ENCODE data around the gene SLC26A6. TPM values are rescaled to one million over a fixed set of nuclear protein-coding genes. Genes with fewer than 3 reads are reported as not detected.

The SLC26A6 gene
- total RNA-seq, 2 donors from 2014 or later: 18.4 to 30.0 TPM

- intact Hi-C loops (cut with DNase I): no loop called here
- Histone ChIP-seq H3K36me3 (no peaks in the 10 kb centered on the region), H3K27me3 (replicated peaks; ENCODE audit: insufficient read depth) (no peaks in the 10 kb centered on the region), H3K4me3 (peak overlapping the region in 1 of 2 donors; percentile 31), H3K9me3 (no peaks in the 10 kb centered on the region), H3K27ac (no peak overlapping the region), H3K4me1 (replicated peaks) (no peaks in the 10 kb centered on the region)
- DNase-seq (ENCODE audit: low spot score): no peak
- TF ChIP-seq CTCF (IDR thresholded peaks at IDR 0.05) (no peak), POLR2AphosphoS5 (IDR thresholded peaks at IDR 0.05) (no peak), POLR2A (IDR thresholded peaks at IDR 0.05) (no peak)
- 55% methylated on average over 60 of the region's 61 CpGs for WGBS
Measured at GRCh38 chr3:48660800-48661400, 25.6 kb upstream of the SLC26A6 start.

GRCh38 chr3:48656841-48657281, 21.6 kb upstream of the SLC26A6 start:
- H3K4me3 ChIP-seq: peak overlapping the region; percentile 47 to 54
- H3K27me3 ChIP-seq (replicated peaks; ENCODE audit: insufficient read depth): no peaks in the 10 kb centered on the region
- H3K27ac ChIP-seq: peak overlapping the region; percentile 68 to 74
- WGBS: 61% methylated on average over 33 of the region's 45 CpGs
- intact Hi-C loops (cut with DNase I): no loop called here
- H3K4me1 ChIP-seq (replicated peaks): no peaks in the 10 kb centered on the region
- no peak for TF ChIP-seq POLR2AphosphoS5 (IDR thresholded peaks at IDR 0.05)
- DNase-seq (ENCODE audit: low spot score): no peak
- H3K9me3 ChIP-seq: no peaks in the 10 kb centered on the region
- no peaks in the 10 kb centered on the region for H3K36me3 ChIP-seq

GRCh38 chr3:48656061-48656840, 21.0 kb upstream of the SLC26A6 start:
- no peaks in the 10 kb centered on the region for H3K36me3 ChIP-seq
- H3K9me3 ChIP-seq: no peaks in the 10 kb centered on the region
- DNase-seq (ENCODE audit: low spot score): peak; percentile 69
- peak overlapping the region; percentile 68 to 74 for H3K27ac ChIP-seq
- intact Hi-C loops (cut with DNase I): no loop called here
- no peaks in the 10 kb centered on the region for H3K4me1 ChIP-seq (replicated peaks)
- H3K4me3 ChIP-seq: peak overlapping the region; percentile 47 to 54
- 3% methylated on average over 74 of the region's 94 CpGs for WGBS
- TF ChIP-seq CTCF (IDR thresholded peaks at IDR 0.05) (peak; percentile 29 to 93 (median 74)), POLR2A (IDR thresholded peaks at IDR 0.05) (no peak), POLR2AphosphoS5 (IDR thresholded peaks at IDR 0.05) (peak; percentile 64)
- H3K27me3 ChIP-seq (replicated peaks; ENCODE audit: insufficient read depth): no peaks in the 10 kb centered on the region

DNA sequence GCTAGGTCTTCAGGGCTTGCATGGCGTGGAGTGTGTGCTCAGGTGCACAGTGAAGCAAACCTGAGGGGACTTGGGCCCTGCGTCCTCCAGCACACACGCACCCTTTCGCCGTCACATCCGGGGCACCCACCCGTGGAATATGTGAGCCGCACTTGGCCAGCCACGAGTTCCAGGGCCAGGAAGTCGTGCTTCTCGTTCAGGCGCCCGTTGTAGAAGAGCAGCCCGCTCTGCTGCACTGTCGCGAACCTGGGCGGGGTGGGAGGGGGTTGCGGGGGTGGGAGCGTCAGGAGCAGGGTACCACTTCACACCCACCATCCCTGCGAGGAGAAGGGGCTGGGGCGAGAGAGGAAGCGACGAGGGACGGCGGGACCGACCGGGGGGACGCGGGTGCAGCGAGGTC, 20.3 kb upstream of the SLC26A6 start:
- TF ChIP-seq POLR2AphosphoS5 (IDR thresholded peaks at IDR 0.05): no peak
- TF ChIP-seq POLR2A (IDR thresholded peaks at IDR 0.05): no peak
- no peak for TF ChIP-seq CTCF (IDR thresholded peaks at IDR 0.05)
- H3K27ac ChIP-seq: peak overlapping the region; percentile 68 to 74
- peak overlapping the region; percentile 47 to 54 for H3K4me3 ChIP-seq
- WGBS: 15% methylated on average over 30 of the region's 30 CpGs
- no peaks in the 10 kb centered on the region for H3K4me1 ChIP-seq (replicated peaks)
- DNase-seq (ENCODE audit: low spot score): no peak
- intact Hi-C loops (cut with DNase I): no loop called here
- no peaks in the 10 kb centered on the region for H3K9me3 ChIP-seq
- no peaks in the 10 kb centered on the region for H3K36me3 ChIP-seq
- no peaks in the 10 kb centered on the region for H3K27me3 ChIP-seq (replicated peaks; ENCODE audit: insufficient read depth)

DNA sequence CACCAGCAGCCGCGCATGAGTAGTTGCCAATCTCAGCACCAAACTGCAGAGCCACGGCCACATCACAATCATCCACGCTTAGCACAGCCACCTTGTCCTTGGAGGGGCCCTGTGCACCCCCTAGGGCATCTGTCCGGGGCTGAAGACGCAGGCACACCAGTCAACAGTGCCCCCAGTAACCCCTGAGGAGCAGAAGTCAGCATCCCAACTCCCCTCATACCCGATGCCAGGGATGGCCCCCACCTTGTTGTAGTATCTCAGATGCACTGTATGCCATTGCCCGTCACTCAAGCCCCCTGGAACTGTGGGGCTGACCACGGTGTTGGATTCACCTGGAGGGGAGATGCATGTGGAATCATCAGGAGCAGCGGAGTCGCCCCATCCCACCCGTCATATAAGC, 19.8 kb upstream of the SLC26A6 start:
- TF ChIP-seq CTCF (IDR thresholded peaks at IDR 0.05) (no peak), POLR2AphosphoS5 (IDR thresholded peaks at IDR 0.05) (no peak), POLR2A (IDR thresholded peaks at IDR 0.05) (no peak)
- no peak for DNase-seq (ENCODE audit: low spot score)
- intact Hi-C loops (cut with DNase I): no loop called here
- no peak overlapping the region for H3K27ac ChIP-seq
- no peaks in the 10 kb centered on the region for H3K36me3 ChIP-seq
- no peaks in the 10 kb centered on the region for H3K4me1 ChIP-seq (replicated peaks)
- WGBS: 89% methylated on average over 12 of the region's 12 CpGs
- H3K27me3 ChIP-seq (replicated peaks; ENCODE audit: insufficient read depth): no peaks in the 10 kb centered on the region
- no peaks in the 10 kb centered on the region for H3K9me3 ChIP-seq
- H3K4me3 ChIP-seq: no peak overlapping the region
